Stomach smooth muscle (tissue), 2 donors: ENCODE results near the gene ZNF25.
A peak's percentile ranks its signal among the peaks of the same experiment; 100 is the strongest.
"Not testable (repeated sequence)": the region's sequence is repeated elsewhere in the genome, so short reads cannot be mapped to it uniquely, and the experiment has no call there.

Experiments
- H3K27ac ChIP-seq: one replicate; pipeline ENCODE4 v1.7.0; 2013; ENCODE audit warnings: mild to moderate bottlenecking, low read length, inconsistent platforms
- H3K27me3 ChIP-seq, 2 donors: one replicate each; pipeline ENCODE4 v1.7.0; 2013; ENCODE audit warnings: low read length in 2 of 2; ENCODE audit not compliant: insufficient read depth in 2 of 2, control insufficient read depth in 1 of 2
- H3K36me3 ChIP-seq, 2 donors: one replicate each; pipeline ENCODE4 v1.7.0; 2013; ENCODE audit warnings: low read length in 2 of 2; ENCODE audit not compliant: control insufficient read depth in 2 of 2, insufficient read depth in 2 of 2
- H3K4me1 ChIP-seq: one replicate; pipeline ENCODE4 v1.7.0; 2013; ENCODE audit warnings: low read length; ENCODE audit not compliant: control insufficient read depth, insufficient read depth
- H3K4me3 ChIP-seq, 2 donors: one replicate each; pipeline ENCODE4 v1.7.0; 2013; ENCODE audit warnings: low read length in 2 of 2
- H3K9ac ChIP-seq, 2 donors: one replicate each; pipeline ENCODE4 v1.7.0; 2013; ENCODE audit warnings: low read length in 2 of 2, mild to moderate bottlenecking in 1 of 2
- H3K9me3 ChIP-seq, 2 donors: one replicate each; pipeline ENCODE4 v1.7.0; 2013; ENCODE audit warnings: low read length in 2 of 2; ENCODE audit not compliant: control insufficient read depth in 2 of 2
- donor health status: healthy.
- donor health status: Pancreatic carcinoma.

ZNF25 gene

DNA sequence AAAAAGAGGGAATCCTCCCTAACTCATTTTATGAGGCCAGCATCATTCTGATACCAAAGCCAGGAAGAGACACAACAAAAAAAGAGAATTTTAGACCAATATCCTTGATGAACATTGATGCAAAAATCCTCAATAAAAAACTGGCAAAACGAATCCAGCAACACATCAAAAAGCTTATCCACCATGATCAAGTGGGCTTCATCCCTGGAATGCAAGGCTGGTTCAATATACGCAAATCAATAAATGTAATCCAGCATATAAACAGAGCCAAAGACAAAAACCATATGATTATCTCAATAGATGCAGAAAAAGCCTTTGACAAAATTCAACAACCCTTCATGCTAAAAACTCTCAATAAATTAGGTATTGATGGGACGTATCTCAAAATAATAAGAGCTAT lies 22.5 kb upstream of the ZNF25 start:
- not testable (repeated sequence) for H3K9me3 ChIP-seq, H3K4me1 ChIP-seq, H3K36me3 ChIP-seq, H3K27ac ChIP-seq, H3K27me3 ChIP-seq, H3K9ac ChIP-seq, H3K4me3 ChIP-seq

DNA sequence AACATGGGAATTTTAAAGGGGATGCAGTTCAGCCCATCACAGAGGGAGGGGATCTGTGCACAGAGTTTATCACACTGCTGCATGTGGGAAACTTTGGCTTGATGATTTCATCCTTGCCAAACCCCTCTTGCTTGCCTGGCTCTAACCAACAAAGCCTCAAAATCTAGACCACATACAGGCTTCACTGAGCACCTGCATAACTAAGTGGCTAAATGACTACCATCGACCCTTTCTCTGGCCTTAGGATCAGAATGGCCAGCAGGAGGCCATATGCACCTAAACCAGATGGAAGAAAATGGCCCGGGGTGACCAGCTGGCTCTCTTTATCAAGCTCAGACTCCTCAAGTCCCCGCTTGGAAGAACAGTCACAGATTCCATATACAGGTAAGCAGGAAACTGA lies 15.6 kb upstream of the ZNF25 start:
- Histone ChIP-seq H3K27ac (no peak overlapping the region), H3K9ac (no peak overlapping the region), H3K27me3 (no peaks in the 10 kb centered on the region), H3K9me3 (no peaks in the 10 kb centered on the region), H3K4me3 (no peak overlapping the region), H3K36me3 (no peaks in the 10 kb centered on the region), H3K4me1 (no peaks in the 10 kb centered on the region)

GRCh38 chr10:37991655-37992054 lies 15.2 kb upstream of the ZNF25 start:
- H3K36me3 ChIP-seq, result no peaks in the 10 kb centered on the region
- H3K9me3 ChIP-seq, result no peaks in the 10 kb centered on the region
- H3K27me3 ChIP-seq, result no peaks in the 10 kb centered on the region
- no peak overlapping the region for H3K4me3 ChIP-seq
- H3K27ac ChIP-seq, result no peak overlapping the region
- H3K4me1 ChIP-seq, result no peaks in the 10 kb centered on the region
- no peak overlapping the region for H3K9ac ChIP-seq

GRCh38 chr10:37976880-37977203 lies 395 bp upstream of the ZNF25 start:
- H3K27ac ChIP-seq, result peak overlapping the region; percentile 95
- H3K4me1 ChIP-seq, result peaks cover 4% of the 10 kb centered on the region
- no peaks in the 10 kb centered on the region for H3K36me3 ChIP-seq
- peak overlapping the region; percentile 87 for H3K4me3 ChIP-seq
- no peaks in the 10 kb centered on the region for H3K27me3 ChIP-seq
- peak overlapping the region; percentile 73 to 80 for H3K9ac ChIP-seq
- no peaks in the 10 kb centered on the region for H3K9me3 ChIP-seq

- Histone ChIP-seq H3K27ac (peak overlapping the region; percentile 95), H3K4me3 (peak overlapping the region; percentile 87), H3K4me1 (peaks cover 4% of the 10 kb centered on the region), H3K36me3 (peaks cover 3% of the 10 kb centered on the region in 2 donors), H3K27me3 (no peaks in the 10 kb centered on the region), H3K9ac (peak overlapping the region; percentile 73 to 92), H3K9me3 (no peaks in the 10 kb centered on the region)
Observed at GRCh38 chr10:37975401-37975991, 951 bp downstream of the ZNF25 start.

DNA sequence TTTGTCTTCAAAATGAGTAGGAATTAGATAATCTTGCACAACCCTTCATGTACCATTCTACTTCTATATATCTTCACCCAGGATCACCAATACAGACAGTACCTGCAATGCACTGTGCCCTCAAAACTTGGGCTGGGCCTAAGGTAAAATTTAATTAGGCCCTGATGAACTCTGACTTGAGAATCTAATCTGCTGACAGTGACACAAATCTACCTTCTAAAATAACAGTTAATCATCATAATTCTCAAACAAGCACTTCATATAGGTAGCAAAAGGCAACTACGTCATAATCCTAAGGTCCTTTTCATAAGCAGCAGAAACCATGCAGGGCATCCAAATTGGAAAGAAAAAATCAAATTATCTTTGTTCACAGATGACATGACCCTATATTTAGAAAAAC lies 4.1 kb downstream of the ZNF25 start:
- Histone ChIP-seq H3K27ac (no peak overlapping the region), H3K4me3 (no peak overlapping the region), H3K36me3 (peaks cover 4 to 5% of the 10 kb centered on the region in 2 donors)

DNA sequence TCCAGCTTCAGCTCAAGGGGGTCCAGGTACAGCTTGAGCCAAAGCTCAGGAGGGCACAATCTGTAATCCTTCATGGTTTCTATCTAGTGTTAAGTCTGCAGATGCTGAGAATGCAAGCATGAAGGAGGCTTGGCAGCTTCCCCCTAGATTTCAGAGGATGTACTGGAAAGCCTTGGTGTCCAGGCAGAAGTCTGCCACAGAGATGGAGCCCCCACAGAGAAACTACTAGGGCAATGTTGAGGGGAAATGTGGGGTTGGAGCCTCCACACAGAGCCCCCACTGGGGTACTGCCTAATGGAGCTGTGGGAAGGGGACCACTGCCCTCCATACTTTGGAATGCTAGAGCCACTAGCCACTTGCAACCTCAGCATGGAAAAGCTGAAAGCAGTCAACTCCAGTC lies 11.4 kb downstream of the ZNF25 start:
- no peak overlapping the region for H3K4me3 ChIP-seq
- peaks cover 0 to 2% of the 10 kb centered on the region in 2 donors for H3K9me3 ChIP-seq
- H3K27ac ChIP-seq, result no peak overlapping the region
- no peak overlapping the region for H3K9ac ChIP-seq
- peaks cover 6 to 11% of the 10 kb centered on the region in 2 donors for H3K36me3 ChIP-seq
- no peaks in the 10 kb centered on the region for H3K4me1 ChIP-seq
- H3K27me3 ChIP-seq, result no peaks in the 10 kb centered on the region

More for the DNA sequence above, 4.1 kb downstream of the ZNF25 start:
- H3K9me3 ChIP-seq, result no peaks in the 10 kb centered on the region
- H3K9ac ChIP-seq, result no peak overlapping the region
- no peaks in the 10 kb centered on the region for H3K27me3 ChIP-seq
- H3K4me1 ChIP-seq, result peaks cover 4% of the 10 kb centered on the region

DNA sequence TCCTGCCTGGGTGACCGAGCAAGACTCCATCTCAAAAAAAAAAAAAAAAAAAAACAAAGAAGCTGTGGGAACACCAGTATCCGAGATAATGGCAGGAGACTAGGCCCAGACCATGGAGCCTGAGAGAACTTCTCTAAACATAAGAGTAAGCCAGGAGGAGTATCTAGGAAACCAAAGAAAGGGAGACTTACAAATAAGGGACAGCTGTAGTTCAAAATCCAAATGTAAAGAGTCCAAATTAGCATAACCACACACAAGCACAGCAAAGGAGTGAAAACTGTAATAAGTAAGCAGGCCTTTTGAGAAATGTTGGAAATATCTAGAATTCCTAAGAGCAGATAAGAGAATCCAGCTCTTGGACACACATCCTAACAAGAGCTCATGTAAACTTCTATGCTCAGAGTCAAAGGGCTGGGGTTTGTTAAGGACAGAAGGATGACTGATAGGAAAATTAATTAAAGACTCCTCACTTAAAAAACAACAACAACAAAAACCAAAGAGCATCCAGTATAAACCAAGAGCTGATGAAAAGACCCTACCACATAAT lies 15.8 kb downstream of the ZNF25 start:
- Histone ChIP-seq H3K9ac (no peak overlapping the region), H3K4me3 (no peak overlapping the region), H3K4me1 (no peaks in the 10 kb centered on the region), H3K27me3 (no peaks in the 10 kb centered on the region), H3K36me3 (peaks cover 26 to 29% of the 10 kb centered on the region in 2 donors), H3K27ac (no peak overlapping the region), H3K9me3 (peaks cover 0 to 2% of the 10 kb centered on the region in 2 donors)

GRCh38 chr10:37957841-37958240 lies 18.6 kb downstream of the ZNF25 start:
- Histone ChIP-seq H3K27me3 (no peaks in the 10 kb centered on the region), H3K4me1 (no peaks in the 10 kb centered on the region), H3K9ac (no peak overlapping the region), H3K27ac (no peak overlapping the region), H3K9me3 (no peaks in the 10 kb centered on the region), H3K4me3 (no peak overlapping the region), H3K36me3 (peaks cover 41% of the 10 kb centered on the region in 2 donors)

DNA sequence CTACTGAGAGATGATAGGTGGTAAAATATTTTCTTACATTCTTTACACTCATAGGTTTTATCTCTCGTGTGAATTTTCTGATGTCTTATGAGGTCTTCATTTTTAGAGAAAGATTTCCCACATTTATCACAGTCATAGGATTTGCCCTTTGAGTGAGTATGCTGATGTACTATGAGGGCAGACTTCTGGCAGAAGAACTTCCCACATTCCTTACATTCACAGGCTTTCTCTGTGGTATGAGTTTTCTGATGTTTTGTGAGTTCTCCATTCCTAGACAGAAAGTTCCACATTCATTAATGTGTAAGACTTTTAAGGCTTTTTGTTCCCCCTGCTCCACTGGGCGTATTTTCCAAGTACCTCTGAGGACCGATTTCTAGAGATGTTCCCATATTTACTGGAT lies 23.5 kb downstream of the ZNF25 start:
- Histone ChIP-seq H3K9ac (no peak overlapping the region), H3K27me3 (no peaks in the 10 kb centered on the region), H3K9me3 (no peaks in the 10 kb centered on the region), H3K4me1 (no peaks in the 10 kb centered on the region), H3K27ac (no peak overlapping the region), H3K4me3 (no peak overlapping the region), H3K36me3 (peaks cover 53 to 55% of the 10 kb centered on the region in 2 donors)

DNA sequence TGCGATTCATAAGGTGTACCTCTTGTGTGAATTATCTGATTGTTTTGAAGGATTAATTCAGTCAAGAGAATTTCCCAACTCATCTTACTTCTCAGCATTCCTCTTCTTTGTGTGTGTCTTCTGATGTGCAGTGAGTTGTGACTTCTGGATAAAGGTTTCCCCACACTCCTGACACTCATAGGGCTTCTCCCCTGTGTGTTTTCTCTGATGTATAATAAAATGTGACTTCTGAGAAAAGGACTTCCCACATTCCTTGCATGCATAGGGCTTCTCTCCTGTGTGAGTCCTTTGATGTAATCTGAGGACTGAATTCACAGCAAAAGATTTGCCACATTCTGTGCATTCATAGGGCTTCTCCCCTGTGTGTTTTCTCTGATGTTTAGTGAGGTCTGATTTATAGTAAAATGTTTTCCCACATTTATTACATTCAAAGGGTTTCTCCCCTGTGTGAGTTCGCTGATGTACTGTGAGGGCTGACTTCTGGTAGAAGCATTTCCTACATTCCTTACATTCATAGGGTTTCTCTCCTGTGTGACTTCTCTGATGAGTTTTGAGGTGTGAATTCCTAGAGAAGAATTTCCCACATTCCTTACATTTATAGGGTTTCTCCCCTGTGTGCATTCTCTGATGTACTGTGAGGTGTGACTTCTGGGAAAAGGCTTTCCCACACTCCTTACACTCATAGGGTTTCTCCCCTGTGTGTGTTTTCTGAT lies 24.2 kb downstream of the ZNF25 start:
- H3K4me3 ChIP-seq, result no peak overlapping the region
- no peak overlapping the region for H3K9ac ChIP-seq
- no peak overlapping the region for H3K27ac ChIP-seq
- H3K27me3 ChIP-seq, result no peaks in the 10 kb centered on the region
- no peaks in the 10 kb centered on the region for H3K4me1 ChIP-seq
- peaks cover 50 to 53% of the 10 kb centered on the region in 2 donors for H3K36me3 ChIP-seq
- H3K9me3 ChIP-seq, result no peaks in the 10 kb centered on the region
